HG03095 (cell line): ENCODE data around the gene HDAC4.

Experiments
- ATAC-seq: cut with Tn5 transposase; IDR thresholded peaks from one replicate; pipeline ENCODE4 v1.9.1; 2021; ENCODE audit warnings: moderate library complexity; ENCODE audit not compliant: unreplicated experiment

Gene HDAC4

DNA sequence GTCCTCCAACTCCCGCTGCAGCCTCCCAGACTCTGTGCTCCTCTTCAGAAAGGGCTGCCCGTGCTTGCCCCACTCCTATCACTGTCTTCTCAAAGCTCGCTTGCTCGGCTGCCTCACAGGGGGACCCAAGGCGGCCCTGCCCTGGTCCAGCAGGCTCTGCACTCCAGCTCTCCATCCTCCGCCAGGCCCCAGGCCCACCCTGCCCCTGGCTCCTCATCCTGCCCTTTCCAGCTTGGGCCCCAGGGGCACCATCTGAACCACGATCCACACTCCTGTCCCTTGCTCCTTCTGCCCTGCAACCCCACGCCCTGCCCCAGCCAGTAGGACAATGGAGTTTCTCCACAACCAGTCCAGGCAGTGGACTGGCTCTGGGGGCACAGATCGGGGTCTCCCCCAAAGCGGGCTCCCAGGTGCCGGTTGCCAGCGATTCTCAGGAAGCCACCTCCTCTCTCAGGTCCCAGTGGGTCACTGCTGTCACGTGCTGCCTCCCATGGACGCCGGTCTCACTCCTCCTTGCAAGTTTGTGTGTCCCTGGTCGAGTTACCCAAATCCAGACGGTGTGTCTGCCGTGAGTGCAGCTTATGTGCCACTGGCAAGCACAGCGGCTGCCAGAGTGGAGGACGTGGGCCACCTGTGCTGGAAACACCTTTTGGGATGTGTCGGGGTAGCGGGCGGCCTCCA is 238.5 kb downstream of the HDAC4 start:
- no peak for ATAC-seq

DNA sequence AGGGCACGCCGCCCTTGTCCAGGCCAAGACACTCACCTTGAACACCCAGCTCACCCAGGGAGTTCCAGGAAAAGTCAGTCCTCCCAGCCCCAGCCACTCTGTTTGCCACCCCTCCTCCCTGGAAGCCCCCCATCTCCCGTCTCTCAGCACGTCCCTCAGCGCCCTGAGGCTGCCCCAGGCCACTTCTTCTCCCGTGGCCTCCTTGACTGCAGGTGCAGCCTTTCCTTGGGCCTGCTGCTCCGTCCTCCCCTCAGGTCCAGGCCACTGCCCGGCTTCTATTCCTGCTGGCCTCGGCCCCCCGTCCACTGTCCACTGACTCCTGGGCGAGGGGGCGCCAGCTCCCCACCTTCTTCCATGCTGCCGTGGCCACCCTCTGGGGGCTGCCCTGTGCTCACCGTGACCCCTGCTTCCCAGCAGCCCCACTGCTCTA is 239.1 kb downstream of the HDAC4 start:
- no peak for ATAC-seq

DNA sequence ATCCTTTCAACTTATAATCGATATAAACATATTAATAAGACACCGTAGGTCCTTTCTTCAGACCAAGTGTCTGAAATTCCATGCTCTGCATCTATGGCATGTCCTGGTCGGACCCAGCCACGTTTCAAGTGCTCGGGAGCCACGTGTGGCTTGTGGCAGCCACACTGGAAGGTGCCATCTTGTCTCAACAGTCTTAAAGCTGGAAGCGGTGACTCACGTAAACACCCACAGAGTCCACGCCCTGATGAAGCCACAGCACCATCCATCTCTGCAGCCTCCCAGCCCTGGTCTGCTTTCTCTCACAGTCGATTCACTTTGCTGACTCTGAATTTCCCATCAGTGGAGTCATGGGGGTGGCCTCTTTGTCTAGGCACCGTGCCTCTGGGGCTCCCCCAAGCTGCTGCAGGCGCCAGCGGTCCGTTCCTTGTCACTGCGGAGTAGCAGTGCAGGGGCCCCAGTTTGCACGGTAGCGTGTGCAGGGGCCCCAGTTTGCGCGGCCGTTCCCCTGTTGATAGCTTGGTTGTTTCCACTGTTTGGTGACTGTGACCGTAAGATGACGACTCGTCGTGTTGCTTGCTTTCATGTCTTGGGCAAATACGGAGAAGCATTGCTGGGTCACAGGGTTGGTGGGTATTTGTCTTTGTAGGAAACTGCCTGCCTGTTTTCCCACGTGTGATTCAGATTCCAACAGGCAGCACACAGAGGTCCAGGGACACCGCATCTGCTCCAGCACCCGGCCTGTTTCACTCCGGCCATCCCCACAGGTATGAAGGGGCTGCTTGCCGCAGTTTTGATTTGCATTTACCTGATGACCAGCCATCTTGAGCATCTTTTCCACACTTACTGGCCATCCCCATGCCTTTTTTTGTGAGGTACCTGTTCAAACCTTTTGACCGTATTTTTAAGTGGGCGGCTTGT is 240.3 kb downstream of the HDAC4 start:
- no peak for ATAC-seq

DNA sequence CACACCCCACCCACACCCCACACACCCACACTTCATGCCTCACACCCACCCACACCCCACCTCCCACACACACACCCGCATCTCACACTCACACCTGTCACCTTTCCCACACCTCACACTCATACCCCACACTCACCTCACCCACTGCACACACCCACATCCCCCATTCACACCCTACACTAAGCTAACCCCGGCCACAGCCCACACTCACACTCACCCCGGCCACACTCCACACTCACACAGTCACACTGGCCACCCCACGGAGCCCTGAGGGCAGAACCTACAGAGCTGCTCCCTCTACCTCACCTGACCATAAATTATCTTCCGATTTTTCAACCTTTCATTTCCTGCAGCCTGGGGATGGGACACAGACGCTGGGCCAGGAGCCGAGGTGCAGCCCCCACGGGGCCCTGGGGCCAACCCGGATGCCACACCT is 241.3 kb downstream of the HDAC4 start:
- no peak for ATAC-seq

DNA sequence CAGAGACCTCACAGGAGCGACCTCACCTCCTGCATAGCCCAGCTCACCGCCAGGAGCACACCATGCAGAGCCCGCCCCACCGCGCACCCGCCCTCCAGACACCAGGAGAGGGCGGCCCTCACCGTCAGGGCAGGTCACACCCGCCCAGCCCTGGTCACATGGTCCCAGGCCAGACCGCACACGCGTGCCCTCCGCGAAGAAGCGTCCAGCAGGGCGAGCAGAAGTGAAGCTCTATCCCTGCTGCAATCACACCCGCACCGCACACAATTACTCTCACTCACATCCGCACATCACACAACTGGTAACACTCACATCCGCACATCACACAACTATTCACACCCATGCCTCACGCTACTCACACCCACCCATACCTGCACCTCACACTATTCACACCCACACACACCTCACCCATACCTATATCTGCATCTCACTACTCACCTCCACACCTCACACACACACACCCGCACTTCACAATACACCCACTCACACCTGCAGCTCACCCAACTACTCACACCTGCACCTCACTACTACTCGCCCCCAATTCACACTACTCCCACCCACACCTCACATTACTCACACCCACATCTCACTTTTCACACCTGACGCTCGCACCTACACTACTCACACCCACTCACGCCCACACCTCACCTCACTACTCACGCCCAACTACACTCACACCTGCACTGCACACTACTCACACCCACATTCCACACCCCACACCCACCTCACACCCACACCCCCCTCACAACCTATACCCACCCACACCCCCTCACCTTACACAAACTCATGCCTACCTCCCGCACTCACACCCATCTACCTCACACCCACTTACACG is 242.0 kb downstream of the HDAC4 start:
- no peak for ATAC-seq

DNA sequence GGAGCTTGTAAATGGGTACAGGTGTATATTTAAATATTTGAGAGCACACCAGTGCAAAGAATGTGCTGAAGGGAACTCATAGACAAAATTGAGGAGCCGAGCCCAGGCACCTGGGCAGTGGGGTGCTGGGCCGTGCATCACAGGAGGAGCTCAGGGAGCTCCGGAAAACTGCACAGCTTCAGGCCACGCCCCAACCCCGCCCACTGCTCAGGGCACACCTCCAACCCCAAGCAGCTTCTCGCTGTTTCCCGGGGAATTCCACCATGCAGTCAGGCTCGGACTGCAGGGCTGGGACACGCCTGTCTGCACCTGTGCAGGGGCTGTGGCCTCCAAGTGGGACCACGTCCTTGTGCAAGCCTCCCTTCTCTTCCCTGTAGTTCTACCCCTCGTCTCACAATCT is 243.0 kb downstream of the HDAC4 start:
- no peak for ATAC-seq

DNA sequence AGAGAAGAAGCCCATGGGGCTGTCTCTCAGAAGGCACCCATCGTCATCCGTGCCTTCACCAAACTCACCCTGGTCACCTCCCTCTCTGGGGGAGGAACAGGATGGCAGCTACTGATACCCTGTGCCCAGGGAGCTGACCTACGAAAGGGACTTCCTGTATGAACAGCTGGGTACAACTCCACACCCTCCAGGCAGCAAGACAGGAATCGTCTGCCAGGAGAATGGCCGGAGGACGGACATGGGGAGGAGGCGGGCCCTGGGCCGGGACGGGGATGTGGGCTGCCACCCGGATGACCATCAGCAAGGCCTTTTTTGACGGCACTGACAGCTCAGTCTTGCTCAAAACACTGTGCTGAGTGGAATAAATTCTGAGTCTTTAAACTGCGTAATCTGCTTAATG is 243.6 kb downstream of the HDAC4 start:
- ATAC-seq, result no peak

DNA sequence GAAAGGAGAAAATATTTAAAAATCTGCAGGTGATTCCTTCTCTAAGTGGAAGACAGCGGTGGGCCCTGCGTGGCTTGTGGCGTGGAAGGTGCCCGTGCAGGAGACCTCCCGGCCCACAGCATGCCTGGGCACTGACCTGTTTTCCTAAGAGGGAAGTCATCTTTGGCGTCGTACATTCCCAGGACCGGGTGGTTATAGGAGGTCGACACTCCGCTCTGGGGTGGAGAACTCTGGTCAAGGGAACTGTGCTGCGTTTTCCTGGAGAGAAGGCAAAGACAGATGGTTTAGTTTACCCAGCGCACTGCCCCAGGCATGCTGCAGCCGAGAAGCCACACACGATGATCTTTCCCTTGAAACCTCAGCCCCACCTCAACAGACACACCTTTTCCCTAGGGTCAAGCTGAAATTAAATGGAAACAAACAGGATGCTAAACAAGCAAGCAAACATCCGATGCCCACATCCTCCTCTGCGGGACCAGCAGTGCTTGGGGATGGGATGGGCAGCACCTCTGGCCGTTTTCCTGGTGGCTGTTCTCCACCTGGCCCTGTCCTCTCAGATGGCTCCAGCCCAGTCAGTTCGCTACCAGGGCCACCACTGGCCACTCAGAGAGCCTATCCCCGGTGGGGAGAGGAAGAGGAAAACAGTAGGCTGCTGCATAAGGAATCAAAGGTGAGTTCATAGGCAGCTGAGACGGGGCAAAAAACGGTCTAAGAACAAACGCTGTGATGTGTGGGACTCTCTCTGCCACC is 244.1 kb downstream of the HDAC4 start:
- ATAC-seq, result no peak

DNA sequence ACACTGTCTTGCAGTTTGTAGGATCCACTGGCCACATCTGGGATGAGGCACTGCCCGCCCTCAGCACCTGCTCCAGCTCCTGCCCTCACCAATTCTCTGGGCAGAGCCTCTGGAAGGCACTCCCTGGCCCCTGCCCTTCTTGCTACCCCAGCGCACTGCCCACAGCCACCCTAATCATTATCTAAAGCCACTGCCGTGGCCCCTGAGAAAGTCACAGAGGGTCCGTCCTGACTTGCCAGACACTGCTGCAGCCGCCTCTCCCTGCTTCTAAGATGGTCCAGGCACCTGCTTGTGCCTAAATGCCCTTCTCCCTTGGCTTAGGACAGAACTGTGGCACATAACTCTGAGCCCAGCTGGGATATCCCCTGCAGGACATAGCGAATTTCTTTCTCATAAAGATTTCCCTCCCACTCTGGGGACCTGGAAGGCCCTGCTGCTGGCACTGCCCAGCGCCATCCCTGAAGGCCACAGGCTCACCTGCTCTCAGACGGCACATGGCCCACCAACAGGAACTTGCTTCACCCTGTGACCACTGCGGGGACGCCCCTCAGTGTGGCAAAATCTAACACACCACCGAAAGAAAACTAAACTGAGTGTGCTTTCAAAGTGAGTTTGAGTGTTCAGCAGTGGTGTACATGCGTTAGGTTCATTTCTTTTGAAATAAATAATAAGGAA is 244.9 kb downstream of the HDAC4 start:
- ATAC-seq, result no peak

DNA sequence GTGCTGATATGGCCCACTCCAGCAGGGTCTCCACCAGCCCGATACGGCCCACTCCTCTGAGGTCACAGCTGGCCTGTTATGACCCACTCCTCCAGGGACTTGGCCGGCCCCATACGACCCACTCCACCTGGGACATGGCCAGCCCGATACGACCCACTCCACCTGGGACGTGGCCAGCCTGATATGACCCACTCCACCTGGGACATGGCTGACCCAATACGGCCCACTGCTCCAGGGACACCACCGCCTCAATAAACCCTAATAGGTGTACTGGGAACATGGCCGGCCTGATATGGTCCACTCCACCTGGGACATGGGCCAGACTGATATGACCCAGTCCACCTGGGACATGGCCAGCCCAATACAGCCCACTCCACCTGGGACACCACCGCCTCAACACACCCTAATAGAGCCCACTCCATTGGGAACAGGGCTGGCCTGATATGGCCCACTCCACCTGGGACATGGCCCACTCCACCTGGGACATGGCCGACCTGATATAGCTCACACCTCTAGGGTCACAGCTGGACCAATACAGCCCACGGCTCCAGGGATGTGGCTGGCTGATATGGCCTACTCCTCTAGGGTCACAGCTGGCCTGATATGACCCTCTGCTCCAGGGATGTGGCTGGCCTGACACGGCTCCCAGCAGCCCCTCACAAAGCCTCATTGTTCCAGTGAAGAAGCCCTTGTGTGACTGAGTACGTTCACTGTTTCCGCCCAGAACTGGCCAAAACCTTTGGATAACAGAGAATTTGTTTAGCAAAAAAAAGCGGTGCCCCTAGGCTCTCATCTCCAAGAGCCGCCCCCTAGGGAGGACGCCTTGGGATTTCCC is 245.6 kb downstream of the HDAC4 start:
- no peak for ATAC-seq

DNA sequence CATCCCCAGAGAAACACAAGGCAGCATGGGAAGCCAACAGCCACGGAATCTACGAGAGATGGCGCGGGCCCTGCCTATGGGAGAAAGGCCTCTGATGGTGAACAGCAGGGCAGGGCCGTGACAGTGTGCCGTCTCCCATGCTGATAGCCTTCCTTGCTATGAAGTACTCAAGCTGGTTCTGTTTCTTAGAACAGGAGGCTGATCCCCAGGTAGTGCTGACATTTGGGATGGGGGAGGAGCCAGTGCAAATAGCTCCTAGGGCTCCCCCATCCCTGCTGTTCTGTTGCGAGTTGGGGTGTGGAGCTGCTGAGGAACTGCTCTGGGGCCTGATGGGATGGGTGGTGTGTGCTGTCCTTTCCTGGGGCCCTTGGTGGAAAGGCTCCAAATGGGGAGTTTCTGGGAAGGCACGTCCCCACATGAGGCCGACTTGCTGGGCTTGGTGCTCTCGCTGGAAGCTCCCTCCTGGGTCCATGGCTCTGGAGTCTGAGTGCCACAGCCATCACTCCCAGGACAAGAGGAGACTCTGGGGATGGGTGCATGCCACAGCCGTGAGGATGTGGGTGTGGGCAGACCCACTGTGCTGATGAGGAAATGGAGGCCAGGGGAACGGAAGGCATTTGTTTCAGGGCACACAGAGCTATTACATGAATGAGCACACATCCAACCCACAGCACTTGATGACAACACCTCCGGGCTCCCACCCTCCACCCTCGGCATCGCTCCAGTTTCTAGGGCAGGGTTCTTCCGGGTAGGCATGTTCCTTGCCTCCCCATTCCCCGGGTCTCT is 246.8 kb downstream of the HDAC4 start:
- no peak for ATAC-seq

DNA sequence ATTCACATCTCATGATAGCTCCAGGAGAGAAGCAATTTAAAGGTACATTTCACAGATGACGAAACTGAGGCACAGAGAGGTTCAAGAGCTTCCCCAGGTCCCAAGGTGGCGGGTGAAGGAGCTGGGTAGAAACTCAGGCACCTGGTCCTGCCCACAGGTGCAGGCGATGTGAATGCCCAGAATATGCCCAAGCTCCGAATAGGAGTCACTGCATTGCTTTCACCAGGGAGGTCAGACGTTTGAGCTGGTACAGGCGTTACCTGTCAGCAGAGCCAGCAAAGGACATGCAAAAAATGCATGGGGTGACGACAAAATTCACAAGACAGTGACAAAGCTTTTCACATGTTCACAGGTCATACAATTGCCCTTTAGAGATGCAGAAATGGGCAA is 247.9 kb downstream of the HDAC4 start:
- ATAC-seq, result no peak

DNA sequence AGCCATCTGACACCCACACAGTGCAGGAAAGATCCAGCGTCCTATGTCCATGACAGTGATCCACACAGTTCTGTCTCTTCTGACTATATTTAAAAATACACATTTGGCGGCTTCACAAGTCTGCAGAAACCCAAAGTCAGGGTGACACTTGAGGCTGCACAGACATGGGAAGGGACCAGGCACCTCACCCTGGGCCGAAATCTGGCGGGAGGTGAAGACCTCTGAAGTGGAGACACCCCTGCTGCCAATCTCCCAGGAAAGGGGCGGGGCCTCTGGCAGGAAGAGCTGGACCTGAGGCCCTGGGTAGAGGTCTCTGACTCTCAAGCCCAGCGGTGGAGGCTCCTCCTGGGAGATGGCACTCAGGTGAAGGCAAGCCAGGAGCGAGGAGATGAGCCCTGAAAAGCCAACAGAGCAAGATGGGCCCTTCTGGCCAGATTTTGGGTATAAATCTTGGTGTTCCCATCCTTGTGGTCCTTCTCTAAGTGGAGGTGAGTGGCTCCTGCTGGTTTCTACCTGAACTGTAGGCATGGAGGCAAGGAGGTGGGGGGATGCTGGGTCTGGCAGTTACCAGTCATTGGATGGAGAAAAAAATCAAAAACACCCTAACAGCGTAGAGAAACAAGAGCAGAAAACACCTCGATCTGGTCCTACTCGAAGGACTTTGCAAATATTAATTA is 248.4 kb downstream of the HDAC4 start:
- ATAC-seq, result no peak

DNA sequence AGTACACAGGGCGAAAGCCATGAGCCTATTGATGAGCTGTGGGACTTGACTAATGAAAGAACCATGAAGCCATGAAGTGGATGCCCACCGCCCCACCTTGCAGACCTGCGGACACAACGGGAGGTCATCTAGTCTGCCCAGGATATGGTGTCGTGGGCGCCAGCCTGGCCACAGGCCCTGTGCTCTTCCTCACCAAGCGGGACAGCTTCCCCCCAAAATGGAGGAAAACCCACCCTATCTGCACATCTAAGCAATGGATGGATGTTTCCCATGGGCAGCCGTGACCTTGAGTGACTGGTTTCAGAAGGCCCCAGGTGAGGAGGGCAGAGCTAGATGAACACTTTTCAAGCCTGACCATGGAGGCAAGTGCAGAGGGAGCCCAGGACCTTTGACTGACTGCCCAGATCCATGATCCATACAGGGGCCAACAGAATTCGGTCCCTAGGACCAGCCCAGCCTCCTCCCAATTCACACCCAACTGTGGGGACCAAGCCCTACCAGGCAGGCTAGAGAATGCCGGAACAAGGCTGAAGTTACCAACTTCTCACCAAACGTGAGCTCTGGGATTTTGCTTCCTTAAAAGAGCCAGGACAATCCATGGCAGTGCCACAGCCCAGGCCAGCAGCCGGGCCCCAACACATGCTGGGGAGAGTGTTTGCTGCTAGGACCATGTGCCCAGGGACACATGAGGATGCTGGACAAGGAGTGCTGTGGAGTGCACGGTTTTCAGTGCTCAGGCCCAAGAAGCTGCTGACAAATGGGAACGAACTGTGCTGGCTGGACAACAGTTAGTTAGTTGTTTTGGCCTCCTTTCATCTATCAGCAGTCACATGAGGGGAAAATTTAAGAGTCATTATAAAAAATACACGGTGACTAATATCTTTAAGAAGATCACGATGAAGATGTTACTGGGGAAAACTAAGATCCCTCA is 249.4 kb downstream of the HDAC4 start:
- ATAC-seq, result no peak

DNA sequence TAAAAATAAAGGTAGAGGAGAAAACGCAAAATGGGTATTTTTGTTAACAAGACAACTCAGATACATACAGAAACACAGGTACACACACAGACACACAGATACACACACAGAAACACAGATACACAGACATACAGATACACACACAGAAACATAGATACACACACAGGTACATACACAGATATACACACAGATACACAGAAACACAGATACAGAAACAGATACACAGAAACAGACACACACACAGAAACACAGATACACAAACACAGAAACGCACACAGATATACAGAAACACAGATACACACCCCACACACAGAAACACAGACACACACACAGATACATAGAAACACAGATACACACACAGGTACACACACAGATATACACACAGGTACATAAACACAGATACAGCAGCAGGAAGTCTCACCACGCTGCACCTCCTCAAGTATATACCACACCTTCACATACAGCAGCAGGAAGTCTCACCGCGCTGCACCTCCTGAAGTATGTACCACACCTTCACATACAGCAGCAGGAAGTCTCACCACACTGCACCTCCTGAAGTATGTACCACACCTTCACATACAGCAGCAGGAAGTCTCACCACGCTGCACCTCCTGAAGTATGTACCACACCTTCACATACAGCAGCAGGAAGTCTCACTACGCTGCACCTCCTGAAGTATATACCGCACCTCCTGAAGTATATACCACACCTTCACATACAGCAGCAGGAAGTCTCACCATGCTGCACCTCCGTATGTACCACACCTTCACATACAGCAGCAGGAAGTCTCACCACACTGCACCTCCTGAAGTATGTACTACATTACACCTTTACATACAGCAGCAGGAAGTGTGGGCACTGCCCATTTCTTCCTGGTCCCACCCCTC is 250.5 kb downstream of the HDAC4 start:
- ATAC-seq, result no peak

DNA sequence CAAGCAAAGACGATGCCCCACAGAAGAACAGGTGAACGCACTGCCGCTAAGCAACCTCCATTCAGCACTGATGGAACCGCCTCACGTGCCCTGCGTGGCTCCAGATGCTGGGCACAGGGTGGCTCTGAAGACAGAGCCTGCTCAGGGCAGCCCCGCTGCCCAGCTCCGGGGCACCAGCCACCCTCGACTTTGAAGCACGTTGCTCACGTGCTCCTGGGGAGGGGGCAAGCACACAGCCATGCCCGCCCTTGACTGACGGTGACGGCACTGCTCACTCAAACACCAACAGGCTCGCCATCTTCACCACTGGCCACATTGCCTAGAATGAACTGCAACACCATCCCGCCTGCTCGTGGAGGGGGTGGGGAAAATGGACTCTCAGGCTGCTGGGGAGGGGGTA is 251.3 kb downstream of the HDAC4 start:
- ATAC-seq, result no peak
